ENCODE results near the gene DCANP1. TPM values are rescaled to one million over a fixed set of nuclear protein-coding genes. Genes with fewer than 3 reads are reported as not detected.
A peak's percentile ranks its signal among the peaks of the same experiment; 100 is the strongest.

The DCANP1 gene
- total RNA-seq, 1 experiment from 2014 or later = not detected

- Mint-ChIP-seq H3K36me3 (ENCODE audit: insufficient read depth, unreplicated experiment) (no peaks in the 10 kb centered on the region), H3K4me3 (ENCODE audit: unreplicated experiment) (no peak overlapping the region), H3K9me3 (ENCODE audit: unreplicated experiment) (no peaks in the 10 kb centered on the region), H3K27me3 (ENCODE audit: insufficient read depth, unreplicated experiment) (peaks cover 19% of the 10 kb centered on the region), H3K27ac (ENCODE audit: low read depth, unreplicated experiment) (no peak overlapping the region), H3K4me1 (ENCODE audit: insufficient read depth, unreplicated experiment) (peaks cover 16% of the 10 kb centered on the region)
- CTCF ChIA-PET = interaction anchor here (0.5 to 29.6 kb wide), 32 partner anchors 9 to 750 kb away, joined by 3 to 2166 read pairs (median 4); partner anchors contain the start of genes DCANP1 and TIFAB
- no peak for TF ChIP-seq CTCF (IDR thresholded peaks at IDR 0.05; ENCODE audit: unreplicated experiment)
- POLR2A ChIA-PET = interaction anchor here (0.5 to 8.0 kb wide), 6 partner anchors 15 to 203 kb away, joined by 3 to 88 read pairs (median 3); partner anchors contain the start of gene DCANP1
- BruUV-seq (replicated peaks) = no TSS peak
- intact Hi-C loops (cut with micrococcal nuclease) = loop anchor here (1.0 kb wide), 3 partner anchors 90 to 369 kb away; no protein-coding TSS in a partner anchor
- no peak for DNase-seq (ENCODE audit: unreplicated experiment)
Observed at GRCh38 chr5:135461481-135462151, 14.5 kb upstream of the DCANP1 start.

GRCh38 chr5:135460246-135461033 lies 13.3 kb upstream of the DCANP1 start:
- no peak for TF ChIP-seq CTCF (IDR thresholded peaks at IDR 0.05; ENCODE audit: unreplicated experiment)
- no peak overlapping the region for H3K27ac Mint-ChIP-seq (ENCODE audit: low read depth, unreplicated experiment)
- no peaks in the 10 kb centered on the region for H3K9me3 Mint-ChIP-seq (ENCODE audit: unreplicated experiment)
- POLR2A ChIA-PET = interaction anchor here (0.6 to 8.0 kb wide), 4 partner anchors 15 to 204 kb away, joined by 3 to 88 read pairs (median 4); no protein-coding TSS in a partner anchor
- CTCF ChIA-PET = interaction anchor here (0.6 to 29.6 kb wide), 20 partner anchors 12 to 643 kb away, joined by 3 to 2166 read pairs (median 4); partner anchors contain the start of gene DCANP1
- BruUV-seq (replicated peaks) = no TSS peak
- DNase-seq (ENCODE audit: unreplicated experiment) = no peak
- H3K27me3 Mint-ChIP-seq (ENCODE audit: insufficient read depth, unreplicated experiment) = peaks cover 17% of the 10 kb centered on the region
- H3K4me1 Mint-ChIP-seq (ENCODE audit: insufficient read depth, unreplicated experiment) = peaks cover 21% of the 10 kb centered on the region
- H3K4me3 Mint-ChIP-seq (ENCODE audit: unreplicated experiment) = no peak overlapping the region
- intact Hi-C loops (cut with micrococcal nuclease) = no loop called here
- no peaks in the 10 kb centered on the region for H3K36me3 Mint-ChIP-seq (ENCODE audit: insufficient read depth, unreplicated experiment)

- no peak for TF ChIP-seq CTCF (IDR thresholded peaks at IDR 0.05; ENCODE audit: unreplicated experiment)
- POLR2A ChIA-PET = interaction anchor here (1.6 kb wide), 1 partner anchor 92 kb away, joined by 4 read pairs; no protein-coding TSS in a partner anchor
- Mint-ChIP-seq H3K4me1 (ENCODE audit: insufficient read depth, unreplicated experiment) (peaks cover 21% of the 10 kb centered on the region), H3K4me3 (ENCODE audit: unreplicated experiment) (no peak overlapping the region), H3K27ac (ENCODE audit: low read depth, unreplicated experiment) (no peak overlapping the region), H3K9me3 (ENCODE audit: unreplicated experiment) (no peaks in the 10 kb centered on the region), H3K36me3 (ENCODE audit: insufficient read depth, unreplicated experiment) (no peaks in the 10 kb centered on the region), H3K27me3 (ENCODE audit: insufficient read depth, unreplicated experiment) (peaks cover 7% of the 10 kb centered on the region)
- no TSS peak for BruUV-seq (replicated peaks)
- intact Hi-C loops (cut with micrococcal nuclease) = no loop called here
- CTCF ChIA-PET = interaction anchor here (0.5 to 29.6 kb wide), 22 partner anchors 8 to 1992 kb away, joined by 3 to 2166 read pairs (median 4); partner anchors contain the start of genes DCANP1 and SLC25A48
- DNase-seq (ENCODE audit: unreplicated experiment) = peak; percentile 80
Observed at GRCh38 chr5:135458921-135459331, 11.8 kb upstream of the DCANP1 start.

DNA sequence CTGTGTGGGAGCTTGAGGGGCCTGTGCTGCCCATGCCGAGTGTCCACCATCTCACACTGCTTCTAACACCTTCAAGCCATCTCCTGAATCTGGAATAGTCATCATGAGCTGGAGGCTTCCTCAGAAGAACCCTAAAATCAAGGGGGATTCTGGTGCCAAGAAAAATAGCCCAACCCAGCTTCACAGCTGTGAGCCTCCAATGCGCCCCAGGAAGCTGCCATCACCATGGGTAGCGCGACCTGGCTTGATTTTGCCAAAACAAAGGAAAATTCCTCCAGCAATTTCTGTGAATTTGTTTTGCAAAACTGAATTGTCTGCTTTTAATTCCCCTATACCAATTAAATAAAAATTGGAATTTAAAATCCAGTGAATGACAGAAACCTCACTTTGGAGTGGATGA lies 11.2 kb upstream of the DCANP1 start:
- no peak overlapping the region for H3K27ac Mint-ChIP-seq (ENCODE audit: low read depth, unreplicated experiment)
- no peaks in the 10 kb centered on the region for H3K9me3 Mint-ChIP-seq (ENCODE audit: unreplicated experiment)
- no peaks in the 10 kb centered on the region for H3K36me3 Mint-ChIP-seq (ENCODE audit: insufficient read depth, unreplicated experiment)
- BruUV-seq (replicated peaks) = no TSS peak
- CTCF ChIA-PET = interaction anchor here (0.7 to 29.6 kb wide), 34 partner anchors 8 to 381 kb away, joined by 3 to 2166 read pairs (median 4); partner anchors contain the start of genes DCANP1 and SLC25A48
- no peak overlapping the region for H3K4me3 Mint-ChIP-seq (ENCODE audit: unreplicated experiment)
- TF ChIP-seq CTCF (IDR thresholded peaks at IDR 0.05; ENCODE audit: unreplicated experiment) = no peak
- peaks cover 10% of the 10 kb centered on the region for H3K27me3 Mint-ChIP-seq (ENCODE audit: insufficient read depth, unreplicated experiment)
- POLR2A ChIA-PET = interaction anchor here (0.7 to 1.6 kb wide), 2 partner anchors 8 to 93 kb away, joined by 3 to 4 read pairs; no protein-coding TSS in a partner anchor
- DNase-seq (ENCODE audit: unreplicated experiment) = no peak
- intact Hi-C loops (cut with micrococcal nuclease) = no loop called here
- peaks cover 21% of the 10 kb centered on the region for H3K4me1 Mint-ChIP-seq (ENCODE audit: insufficient read depth, unreplicated experiment)
